SU-DHL-6 (cell line): ENCODE measurements around the gene CUX1.

Experiments
- H2AFZ ChIP-seq: fragments of 200-600 bp; sonication (generic); 2 replicates; pipeline ENCODE4 v1.6.1; 2014; ENCODE audit warnings: low read depth, mild to moderate bottlenecking, moderate library complexity, mixed read lengths, antibody characterized with exemption, low read length; ENCODE audit not compliant: severe bottlenecking
- H3F3A ChIP-seq: fragments of 200-600 bp; shearing (Covaris generic); 2 replicates; pipeline ENCODE4 v1.6.0; 2016; ENCODE audit warnings: antibody characterized with exemption, mild to moderate bottlenecking; ENCODE audit not compliant: insufficient read depth
- H3K27ac ChIP-seq: fragments of 200-600 bp; sonication (generic); 2 replicates; pipeline ENCODE4 v1.5.1; 2016; ENCODE audit warnings: low read depth, mild to moderate bottlenecking, low read length, moderate library complexity, mixed read lengths
- H3K27me3 ChIP-seq: fragments of 200-600 bp; sonication (generic), shearing (Covaris generic); 2 replicates; pipeline ENCODE4 v1.6.0; 2014; ENCODE audit warnings: mild to moderate bottlenecking, low read length
- H3K36me3 ChIP-seq: fragments of 200-600 bp; sonication (generic); 2 replicates; pipeline ENCODE4 v1.6.1; 2014; ENCODE audit warnings: mild to moderate bottlenecking, low read length, mixed read lengths
- H3K4me2 ChIP-seq: fragments of 300-600, 200-600 bp; shearing (Covaris generic), sonication (generic); 2 replicates; pipeline ENCODE4 v1.6.0; 2014; ENCODE audit warnings: low read length, low read depth, mild to moderate bottlenecking; ENCODE audit not compliant: poor library complexity, severe bottlenecking
- H3K4me3 ChIP-seq: fragments of 200-600 bp; sonication (generic); 2 replicates; pipeline ENCODE4 v1.5.1; 2014; ENCODE audit warnings: antibody characterized with exemption, low read length, mild to moderate bottlenecking, mixed read lengths; ENCODE audit not compliant: insufficient read depth, poor library complexity, severe bottlenecking
- H3K79me2 ChIP-seq: fragments of 200-600 bp; sonication (generic); 2 replicates; pipeline ENCODE4 v1.6.1; 2014; ENCODE audit warnings: mild to moderate bottlenecking, low read length, moderate library complexity; ENCODE audit not compliant: insufficient read depth
- H3K9ac ChIP-seq: fragments of 200-600 bp; sonication (generic); 2 replicates; pipeline ENCODE4 v1.7.0; 2014; ENCODE audit warnings: mild to moderate bottlenecking, low read length
- H3K9me2 ChIP-seq: fragments of 200-600 bp; sonication (generic); replicated peaks from 2 replicates; pipeline ENCODE4 v1.6.1; 2014; ENCODE audit warnings: low read length; ENCODE audit not compliant: insufficient read depth
- H3K9me3 ChIP-seq: fragments of 200-600 bp; sonication (generic); 2 replicates; pipeline ENCODE4 v1.6.1; 2014; ENCODE audit warnings: low read length, mixed read lengths; ENCODE audit not compliant: insufficient read depth
- H4K20me1 ChIP-seq: fragments of 200-600 bp; sonication (generic); 2 replicates; pipeline ENCODE4 v1.6.1; 2014; ENCODE audit warnings: low read depth, mild to moderate bottlenecking, antibody characterized with exemption, low read length, moderate library complexity, mixed read lengths
- EZH2phosphoT487 ChIP-seq: fragments of 200-600 bp; sonication (generic), shearing (Covaris generic); conservative IDR thresholded peaks from 2 replicates; pipeline ENCODE4 v1.6.1; 2018; ENCODE audit warnings: mild to moderate bottlenecking, antibody characterized with exemption, low read length, moderate library complexity, mixed read lengths
- TF ChIP-seq, protein P1 (sequence below): fragments of 200-600 bp; sonication (generic); IDR thresholded peaks from one replicate; pipeline ENCODE4 v1.5.1; 2017; ENCODE audit warnings: antibody characterized with exemption, mild to moderate bottlenecking, low read length, moderate library complexity; ENCODE audit not compliant: insufficient read depth, poor library complexity, severe bottlenecking

The CUX1 gene

DNA sequence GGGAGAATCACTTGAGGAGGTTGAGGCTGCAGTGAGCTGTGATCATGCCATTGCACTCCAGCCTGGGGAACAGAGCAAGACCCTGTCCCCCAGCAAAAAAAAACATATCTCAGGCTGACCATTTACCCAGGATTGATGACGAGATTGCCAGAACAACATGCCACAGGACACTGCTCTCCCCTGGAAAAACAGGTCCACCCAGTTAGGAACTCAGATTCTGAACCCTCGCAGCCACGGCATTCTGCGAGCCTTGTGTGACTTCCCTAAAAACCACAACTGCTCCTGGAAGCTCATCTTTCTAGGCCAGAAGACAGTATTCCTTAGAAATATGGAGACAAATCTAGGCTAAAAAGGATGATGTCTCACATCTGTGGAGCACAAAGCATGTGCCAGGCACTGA is 427.2 kb downstream of the CUX1 start:
- Histone ChIP-seq H3F3A (peaks cover 5% of the 10 kb centered on the region), H3K4me2 (no peak overlapping the region), H3K9me3 (no peaks in the 10 kb centered on the region), H3K9ac (no peak overlapping the region), H3K4me3 (no peak overlapping the region), H3K27ac (no peak overlapping the region), H3K27me3 (no peaks in the 10 kb centered on the region), H3K79me2 (no peaks in the 10 kb centered on the region), H2AFZ (no peak overlapping the region), H3K36me3 (peaks cover 17% of the 10 kb centered on the region), H4K20me1 (no peaks in the 10 kb centered on the region), H3K9me2 (no peaks in the 10 kb centered on the region)
- TF ChIP-seq, protein P1, sequence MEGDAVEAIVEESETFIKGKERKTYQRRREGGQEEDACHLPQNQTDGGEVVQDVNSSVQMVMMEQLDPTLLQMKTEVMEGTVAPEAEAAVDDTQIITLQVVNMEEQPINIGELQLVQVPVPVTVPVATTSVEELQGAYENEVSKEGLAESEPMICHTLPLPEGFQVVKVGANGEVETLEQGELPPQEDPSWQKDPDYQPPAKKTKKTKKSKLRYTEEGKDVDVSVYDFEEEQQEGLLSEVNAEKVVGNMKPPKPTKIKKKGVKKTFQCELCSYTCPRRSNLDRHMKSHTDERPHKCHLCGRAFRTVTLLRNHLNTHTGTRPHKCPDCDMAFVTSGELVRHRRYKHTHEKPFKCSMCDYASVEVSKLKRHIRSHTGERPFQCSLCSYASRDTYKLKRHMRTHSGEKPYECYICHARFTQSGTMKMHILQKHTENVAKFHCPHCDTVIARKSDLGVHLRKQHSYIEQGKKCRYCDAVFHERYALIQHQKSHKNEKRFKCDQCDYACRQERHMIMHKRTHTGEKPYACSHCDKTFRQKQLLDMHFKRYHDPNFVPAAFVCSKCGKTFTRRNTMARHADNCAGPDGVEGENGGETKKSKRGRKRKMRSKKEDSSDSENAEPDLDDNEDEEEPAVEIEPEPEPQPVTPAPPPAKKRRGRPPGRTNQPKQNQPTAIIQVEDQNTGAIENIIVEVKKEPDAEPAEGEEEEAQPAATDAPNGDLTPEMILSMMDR: no peak
- TF ChIP-seq EZH2phosphoT487: no peak

GRCh38 chr7:102248081-102248455 is 430.6 kb downstream of the CUX1 start:
- Histone ChIP-seq H3K9me2 (no peaks in the 10 kb centered on the region), H3K9me3 (no peaks in the 10 kb centered on the region), H4K20me1 (no peaks in the 10 kb centered on the region), H3K27ac (no peak overlapping the region), H3K27me3 (no peaks in the 10 kb centered on the region), H3K4me2 (no peak overlapping the region), H3K79me2 (no peaks in the 10 kb centered on the region), H3K4me3 (no peak overlapping the region), H2AFZ (no peak overlapping the region), H3K36me3 (peaks cover 24% of the 10 kb centered on the region), H3F3A (peaks cover 14% of the 10 kb centered on the region), H3K9ac (no peak overlapping the region)
- no peak for TF ChIP-seq EZH2phosphoT487
- TF ChIP-seq, protein P1: no peak

GRCh38 chr7:102248456-102249395 is 431.3 kb downstream of the CUX1 start:
- no peaks in the 10 kb centered on the region for H3K9me3 ChIP-seq
- no peak overlapping the region for H3K4me2 ChIP-seq
- H3K9me2 ChIP-seq: no peaks in the 10 kb centered on the region
- H3K9ac ChIP-seq: no peak overlapping the region
- peaks cover 21% of the 10 kb centered on the region for H3K36me3 ChIP-seq
- H3F3A ChIP-seq: peaks cover 14% of the 10 kb centered on the region
- no peaks in the 10 kb centered on the region for H3K79me2 ChIP-seq
- no peak overlapping the region for H2AFZ ChIP-seq
- no peak overlapping the region for H3K27ac ChIP-seq
- H4K20me1 ChIP-seq: no peaks in the 10 kb centered on the region
- H3K4me3 ChIP-seq: no peak overlapping the region
- TF ChIP-seq EZH2phosphoT487: no peak
- TF ChIP-seq, protein P1: no peak
- H3K27me3 ChIP-seq: no peaks in the 10 kb centered on the region
